ENCODE results near the gene TCF7L1.

TCF7L1 gene

GRCh38 chr2:85255813-85256594, 122.8 kb downstream of the TCF7L1 start:
- DNase-seq: no peak

GRCh38 chr2:85257359-85257969, 124.3 kb downstream of the TCF7L1 start:
- DNase-seq: peak; percentile 21 to 44 (median 25)

GRCh38 chr2:85257970-85258605, 124.9 kb downstream of the TCF7L1 start:
- no peak for DNase-seq

- no peak for DNase-seq
These were observed 126.0 kb downstream of the TCF7L1 start for GRCh38 chr2:85259101-85259590.

- DNase-seq: no peak
These were observed 126.7 kb downstream of the TCF7L1 start for GRCh38 chr2:85259879-85260278.

- DNase-seq: no peak
These were observed 130.4 kb downstream of the TCF7L1 start for GRCh38 chr2:85263591-85263990.

GRCh38 chr2:85264471-85264870, 131.3 kb downstream of the TCF7L1 start:
- no peak for DNase-seq

- DNase-seq: no peak
These were observed 132.1 kb downstream of the TCF7L1 start for GRCh38 chr2:85265304-85265703.

GRCh38 chr2:85266146-85267041, 133.2 kb downstream of the TCF7L1 start:
- DNase-seq: peak; percentile 84 to 95 (median 87)

- DNase-seq: no peak
These were observed 136.8 kb downstream of the TCF7L1 start for GRCh38 chr2:85269959-85270358.

GRCh38 chr2:85272357-85272756, 139.2 kb downstream of the TCF7L1 start:
- DNase-seq: no peak

GRCh38 chr2:85273738-85274731, 140.8 kb downstream of the TCF7L1 start:
- no peak for DNase-seq

- DNase-seq: no peak
These were observed 142.9 kb downstream of the TCF7L1 start for GRCh38 chr2:85275984-85276540.

GRCh38 chr2:85276571-85277118, 143.5 kb downstream of the TCF7L1 start:
- no peak for DNase-seq

- no peak for DNase-seq
These were observed 144.4 kb downstream of the TCF7L1 start for GRCh38 chr2:85277416-85278158.

GRCh38 chr2:85278361-85278760, 145.2 kb downstream of the TCF7L1 start:
- no peak for DNase-seq

GRCh38 chr2:85281553-85281952, 148.4 kb downstream of the TCF7L1 start:
- DNase-seq: no peak

GRCh38 chr2:85282914-85283313, 149.7 kb downstream of the TCF7L1 start:
- DNase-seq: no peak

GRCh38 chr2:85283641-85284040, 150.4 kb downstream of the TCF7L1 start:
- DNase-seq: no peak

GRCh38 chr2:85286918-85287317, 153.7 kb downstream of the TCF7L1 start:
- DNase-seq: no peak

Measured in suppressor macrophage treated with lipopolysaccharide for 1 hour (primary cell).